IMR-90 (cell line): Measurements from ENCODE around the gene KRT6C. TPM values are rescaled to one million over a fixed set of nuclear protein-coding genes. Genes with fewer than 3 reads are reported as not detected.

Experiments used
- ATAC-seq: fragments of 200-7000 bp; cut with Tn5 transposase; 2 replicates; pipeline ENCODE4 v1.9.1; 2020; ENCODE audit warnings: low read depth, mild to moderate bottlenecking, moderate library complexity
- BruUV-seq: library from RNA; stranded (reverse); fragments of 400-500 nt; replicated peaks from 2 replicates; lab custom pipeline; 2021; lab: Mats Ljungman, UMichigan
- CTCF ChIA-PET: fragments of 300-600 bp; formaldehyde crosslinking; extraction: SDS; loops from one replicate; lab custom pipeline; 2021; ENCODE audit warnings: antibody characterized with exemption; lab: Yijun Ruan, JAX
- POLR2A ChIA-PET: fragments of 300-600 bp; sonication (Branson Sonifier 250); formaldehyde crosslinking; loops from one replicate; lab custom pipeline; 2022; ENCODE audit warnings: antibody characterized with exemption; ENCODE audit not compliant: unreplicated experiment; lab: Charles Lee
- DNase-seq: peaks from one replicate; pipeline ENCODE4 v3.0.0; 2013
- H2AFZ ChIP-seq: replicated peaks from 2 replicates; pipeline ENCODE3; 2013; ENCODE audit warnings: low read length, mild to moderate bottlenecking; ENCODE audit not compliant: poor library complexity
- H2AK5ac ChIP-seq: 2 replicates; pipeline ENCODE4 v1.6.1; 2013; ENCODE audit warnings: low read depth, low read length, inconsistent platforms
- H2AK9ac ChIP-seq: replicated peaks from 2 replicates; pipeline ENCODE3; 2013; ENCODE audit warnings: mild to moderate bottlenecking, low read depth, low read length, moderate library complexity; ENCODE audit not compliant: poor library complexity
- H2BK120ac ChIP-seq: 2 replicates; pipeline ENCODE4 v1.6.1; 2013; ENCODE audit warnings: low read depth, low read length, inconsistent platforms
- H2BK15ac ChIP-seq: 3 replicates; pipeline ENCODE4 v1.6.1; 2013; ENCODE audit warnings: low read depth, low read length, inconsistent platforms
- H2BK20ac ChIP-seq: 2 replicates; pipeline ENCODE4 v1.6.1; 2013; ENCODE audit warnings: low read depth, mild to moderate bottlenecking, inconsistent platforms, low read length, moderate library complexity
- H2BK5ac ChIP-seq: 2 replicates; pipeline ENCODE4 v1.6.1; 2013; ENCODE audit warnings: mild to moderate bottlenecking, low read depth, low read length, inconsistent platforms; ENCODE audit not compliant: poor library complexity, severe bottlenecking
- H3K14ac ChIP-seq: replicated peaks from 2 replicates; pipeline ENCODE4 v1.6.1; 2013; ENCODE audit warnings: low read depth, low read length, inconsistent platforms
- H3K18ac ChIP-seq: 2 replicates; pipeline ENCODE4 v1.6.1; 2013; ENCODE audit warnings: low read depth, low read length, control low read depth
- H3K23ac ChIP-seq: 2 replicates; pipeline ENCODE4 v1.6.1; 2013; ENCODE audit warnings: low read depth, low read length, inconsistent platforms
- H3K27ac ChIP-seq: 2 replicates; pipeline ENCODE4 v1.5.1; 2013; ENCODE audit warnings: mild to moderate bottlenecking, control low read depth, low read length; ENCODE audit not compliant: insufficient read depth
- H3K27me3 ChIP-seq: 2 replicates; pipeline ENCODE4 v1.6.1; 2013; ENCODE audit warnings: low read length; ENCODE audit not compliant: control insufficient read depth, insufficient read depth
- H3K36me3 ChIP-seq: 2 replicates; pipeline ENCODE4 v1.6.1; 2013; ENCODE audit warnings: low read length, mixed read lengths; ENCODE audit not compliant: control insufficient read depth, insufficient read depth
- H3K4ac ChIP-seq: 2 replicates; pipeline ENCODE4 v1.6.1; 2013; ENCODE audit warnings: low read depth, low read length, inconsistent platforms
- H3K4me1 ChIP-seq: 2 replicates; pipeline ENCODE4 v1.6.1; 2013; ENCODE audit warnings: low read length, mixed read lengths; ENCODE audit not compliant: control insufficient read depth, insufficient read depth
- H3K4me2 ChIP-seq: 2 replicates; pipeline ENCODE4 v1.6.1; 2013; ENCODE audit warnings: low read depth, mild to moderate bottlenecking, control low read depth, low read length, moderate library complexity
- H3K4me3 ChIP-seq: 2 replicates; pipeline ENCODE4 v1.5.1; 2013; ENCODE audit warnings: low read depth, mild to moderate bottlenecking, control low read depth, low read length, moderate library complexity; ENCODE audit not compliant: insufficient read depth
- H3K56ac ChIP-seq: 2 replicates; pipeline ENCODE4 v1.6.1; 2013; ENCODE audit warnings: low read length, inconsistent platforms; ENCODE audit not compliant: insufficient read depth; ENCODE audit errors: extremely low read depth
- H3K79me1 ChIP-seq, 2 experiments: 2 replicates each; pipeline ENCODE4 v1.6.1; 2013; ENCODE audit warnings: low read length in 2 of 2, inconsistent platforms in 1 of 2, low read depth in 1 of 2
- H3K9ac ChIP-seq: 2 replicates; pipeline ENCODE4 v1.6.1; 2013; ENCODE audit warnings: low read depth, low read length, control low read depth
- H3K9me1 ChIP-seq: 2 replicates; pipeline ENCODE4 v1.6.1; 2013; ENCODE audit warnings: low read length, inconsistent platforms; ENCODE audit not compliant: insufficient read depth
- H3K9me3 ChIP-seq: 2 replicates; pipeline ENCODE4 v1.6.1; 2013; ENCODE audit warnings: low read length; ENCODE audit not compliant: control insufficient read depth, insufficient read depth
- H4K20me1 ChIP-seq: 2 replicates; pipeline ENCODE4 v1.6.1; 2013; ENCODE audit warnings: low read length, inconsistent platforms; ENCODE audit not compliant: insufficient read depth
- H4K5ac ChIP-seq: 2 replicates; pipeline ENCODE4 v1.6.1; 2013; ENCODE audit warnings: mild to moderate bottlenecking, low read depth, low read length, control low read depth
- H4K8ac ChIP-seq, 2 experiments: 2 replicates each; pipeline ENCODE4 v1.6.1; 2013; ENCODE audit warnings: low read depth in 2 of 2, low read length in 2 of 2, control low read depth in 1 of 2, inconsistent platforms in 1 of 2
- H4K91ac ChIP-seq: 2 replicates; pipeline ENCODE4 v1.6.1; 2013; ENCODE audit warnings: low read depth, low read length, inconsistent platforms; ENCODE audit not compliant: insufficient read depth
- CEBPB ChIP-seq: IDR thresholded peaks from 2 replicates; pipeline ENCODE4 v1.6.1; 2012; ENCODE audit warnings: low read depth, low read length, improper control_type of control experiment
- RCOR1 ChIP-seq: IDR thresholded peaks from 2 replicates; pipeline ENCODE4 v1.6.1; 2012; ENCODE audit warnings: mild to moderate bottlenecking, low read length, improper control_type of control experiment; ENCODE audit not compliant: insufficient replicate concordance
- WGBS, 2 experiments: methylation state at CpG; one replicate each; pipeline versions ENCODE4 v1.1.5 to v1.1.7; 2013; ENCODE audit warnings: missing lambda C conversion rate in 2 of 2; ENCODE audit not compliant: insufficient read length in 1 of 2; ENCODE audit errors: extremely low coverage in 2 of 2; 5-methylcytosine and 5-hydroxymethylcytosine counted together
- dilution Hi-C: fragments of 300-500 bp; cut with HindIII; formaldehyde crosslinking; loops from one replicate; pipeline ENCODE4 v1.14.3; 2018; ENCODE audit warnings: low sequenced_read_pairs; ENCODE audit not compliant: unreplicated experiment
- in situ Hi-C: fragments of 300-500 bp; cut with MboI; formaldehyde crosslinking; loops from 3 replicates; pipeline ENCODE4 v1.14.3; 2019; ENCODE audit warnings: low sequenced_read_pairs, inconsistent platforms, mixed read lengths
- intact Hi-C: fragments of 100-400 bp; cut with micrococcal nuclease; formaldehyde crosslinking; loops from 2 replicates; pipeline ENCODE4 v1.10.0; 2022
- polyA plus RNA-seq, 3 experiments: library from polyadenylated mRNA; depleted of rRNA; stranded (reverse); fragments of >200 nt; gene quantifications; 2 replicates each; pipeline ENCODE4 v1.2.3, GENCODE V29; 2012; ENCODE audit warnings: low replicate concordance in 1 of 3
- total RNA-seq: library from RNA; depleted of rRNA; stranded (reverse); fragments of >200 nt; gene quantifications from 2 replicates; pipeline ENCODE4 v1.2.3, GENCODE V29; 2012

Gene KRT6C
- total and polyA plus RNA-seq, 2 of the 4 experiments (the other 2 are of a cell fraction), result not detected

GRCh38 chr12:52455821-52456220 is 17.8 kb downstream of the KRT6C start:
- no TSS peak for BruUV-seq
- Histone ChIP-seq H3K4me2 (no peak overlapping the region), H2AK5ac (no peak overlapping the region), H4K8ac (no peak overlapping the region), H3K4me1 (no peaks in the 10 kb centered on the region), H3K23ac (no peak overlapping the region), H3K9ac (no peak overlapping the region), H3K4me3 (no peak overlapping the region), H4K91ac (no peak overlapping the region), H2AFZ (no peak overlapping the region), H2BK120ac (no peak overlapping the region), H2BK15ac (no peak overlapping the region), H2BK5ac (no peak overlapping the region), H3K27me3 (peaks cover 9% of the 10 kb centered on the region; the same call in 1 of the 2 replicates), H3K36me3 (no peaks in the 10 kb centered on the region), H3K18ac (no peak overlapping the region), H3K9me1 (no peaks in the 10 kb centered on the region), H3K56ac (no peak overlapping the region), H3K14ac (no peak overlapping the region), H2AK9ac (no peak overlapping the region), H4K5ac (no peak overlapping the region), H3K79me1 (no peaks in the 10 kb centered on the region), H3K9me3 (no peaks in the 10 kb centered on the region), H4K20me1 (no peaks in the 10 kb centered on the region), H2BK20ac (no peak overlapping the region), H3K4ac (no peak overlapping the region), H3K27ac (no peak overlapping the region)
- DNase-seq, result no peak
- in situ Hi-C loops, result no loop called here
- CTCF ChIA-PET, result no interaction called here
- dilution Hi-C loops, result no loop called here
- intact Hi-C loops, result no loop called here
- ATAC-seq, result no peak
- POLR2A ChIA-PET, result no interaction called here
- no CpG with 5 or more reads among the region's 1 CpG for whole genome bisulfite sequencing, 2 experiments
- TF ChIP-seq RCOR1, result no peak
- peak; percentile 64 for TF ChIP-seq CEBPB
